ENCODE results near the gene DMKN.

The DMKN gene

DNA sequence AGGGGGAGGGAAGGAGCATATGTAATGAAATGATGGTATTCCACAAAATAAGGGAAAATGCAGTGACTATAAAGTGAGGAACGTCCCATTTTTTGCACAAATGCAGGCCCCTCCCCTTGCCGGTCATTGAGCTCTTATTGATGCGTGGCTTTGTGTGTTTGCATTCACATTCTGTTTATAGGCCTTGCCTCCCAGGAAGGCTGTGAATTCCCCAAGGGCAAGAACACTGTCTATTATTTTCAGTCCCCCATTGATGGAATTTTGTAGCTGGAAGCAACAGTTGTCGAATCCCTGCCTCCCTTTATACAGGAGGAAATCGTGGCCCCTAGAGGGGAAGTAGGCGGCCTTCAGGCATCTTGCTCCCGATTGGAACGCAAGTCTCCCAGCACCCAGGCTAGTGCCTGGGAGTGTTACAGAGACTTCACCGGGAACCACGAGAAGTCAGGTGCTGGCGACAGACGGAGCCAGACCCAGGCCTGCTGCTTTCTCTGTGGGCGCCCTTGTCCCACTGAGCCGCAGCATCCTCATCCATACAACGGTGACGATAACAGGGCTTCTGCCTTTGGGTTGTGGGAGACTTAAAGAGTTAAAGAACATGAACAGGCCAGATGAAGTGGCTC is 7.8 kb upstream of the DMKN start:
- no peak for DNase-seq

DNA sequence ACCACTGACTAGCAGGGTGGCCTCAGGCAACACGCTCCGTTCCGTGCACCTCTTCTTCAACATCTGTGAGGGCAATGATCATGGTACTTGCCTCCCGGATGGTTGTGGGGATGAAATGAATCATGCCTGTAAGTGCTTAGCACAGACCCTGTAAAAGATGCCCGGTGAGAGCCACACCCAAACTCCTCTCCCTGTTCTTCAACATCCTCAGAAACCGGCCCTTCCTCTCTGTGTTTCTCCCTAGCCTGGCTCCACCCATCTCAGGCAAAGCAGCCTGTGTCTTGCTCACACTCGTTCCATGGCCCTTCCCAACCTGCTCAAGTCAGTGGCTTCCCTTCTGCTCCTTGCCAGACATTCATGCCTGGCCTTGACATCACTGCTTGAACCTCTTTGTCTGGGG is 5.8 kb upstream of the DMKN start:
- no peak for DNase-seq

DNA sequence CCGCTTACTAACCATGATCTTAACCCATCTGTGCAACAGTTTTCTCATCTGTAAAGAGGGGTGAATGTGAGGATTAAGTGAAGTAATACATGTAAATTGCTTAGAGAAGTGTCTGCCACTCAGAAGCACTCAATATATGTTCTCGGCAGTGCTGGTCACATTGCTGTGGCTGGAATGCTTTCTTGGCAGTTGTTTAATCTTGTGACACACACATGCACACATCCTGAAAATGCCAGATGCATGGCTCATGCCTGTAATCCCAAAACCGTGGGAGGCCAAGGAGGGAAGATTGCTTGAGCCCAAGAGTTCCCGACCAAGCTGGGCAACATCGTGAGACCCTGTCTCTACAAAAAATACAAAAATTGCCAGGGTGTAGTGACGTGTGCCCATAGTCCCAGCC is 4.9 kb upstream of the DMKN start:
- DNase-seq: no peak

DNA sequence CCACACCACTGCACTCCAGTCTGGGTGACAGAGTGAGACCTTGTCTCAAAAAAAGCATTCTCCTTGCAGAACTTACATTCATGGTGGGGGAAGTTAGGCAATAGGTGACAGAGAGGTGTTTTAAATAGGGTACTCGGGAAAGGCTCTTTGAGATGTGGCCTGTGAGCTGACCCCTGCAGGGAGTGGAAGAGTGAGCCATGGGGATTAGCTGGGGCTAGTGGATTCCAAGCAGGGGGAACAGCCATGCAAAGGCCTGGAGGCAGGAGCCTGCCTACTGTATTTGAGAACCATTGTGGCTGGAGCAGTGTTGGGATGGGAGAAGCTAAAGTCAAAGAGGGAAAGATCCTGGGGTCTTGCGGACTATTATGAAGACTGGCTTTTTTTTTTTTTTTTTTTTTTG is 3.9 kb upstream of the DMKN start:
- DNase-seq: no peak

DNA sequence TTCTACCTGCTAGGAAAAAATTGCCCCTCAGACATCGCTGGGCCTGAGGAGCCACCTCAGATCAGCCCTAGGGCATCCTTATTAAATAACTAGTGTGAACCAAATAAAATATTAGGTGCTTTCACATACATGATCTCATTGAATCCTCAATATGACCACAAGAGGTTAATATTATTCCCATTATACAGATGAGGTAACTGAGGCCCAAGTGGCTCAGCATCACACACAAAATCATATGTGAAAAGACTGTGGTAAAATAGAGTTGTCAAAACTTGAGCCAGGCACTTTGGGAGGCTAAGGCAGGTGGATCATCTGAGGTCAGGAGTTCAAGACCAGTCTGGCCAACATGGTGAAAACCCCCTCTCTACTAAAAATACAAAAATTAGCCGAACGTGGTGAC is 2.9 kb upstream of the DMKN start:
- no peak for DNase-seq

DNA sequence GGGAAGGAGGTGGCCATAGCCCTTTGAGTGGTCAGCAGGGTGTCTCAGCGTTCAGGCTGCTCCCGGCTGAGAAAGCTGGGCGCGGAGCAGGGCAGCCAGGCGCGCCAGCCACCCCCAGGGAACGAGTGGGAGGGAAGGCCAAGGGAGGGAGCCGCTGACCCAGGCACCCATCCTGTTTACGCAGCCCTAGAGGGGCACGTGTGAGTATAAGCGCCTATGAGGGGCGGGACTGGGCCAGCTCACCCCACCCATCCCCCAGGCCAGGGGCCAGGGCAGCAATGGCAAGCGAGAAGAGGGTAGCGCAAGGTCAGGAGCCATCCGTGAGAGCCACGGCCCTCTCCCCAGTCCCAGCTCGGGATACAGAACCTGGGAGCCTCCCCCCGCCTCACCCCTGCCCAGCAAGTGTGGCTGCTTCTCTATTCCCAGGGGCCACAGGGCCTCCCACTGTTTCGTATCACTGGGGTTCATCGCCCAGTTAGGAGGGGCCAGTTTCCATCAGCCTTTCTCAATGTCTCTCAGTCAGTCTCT is 897 bp upstream of the DMKN start:
- no peak for DNase-seq

DNA sequence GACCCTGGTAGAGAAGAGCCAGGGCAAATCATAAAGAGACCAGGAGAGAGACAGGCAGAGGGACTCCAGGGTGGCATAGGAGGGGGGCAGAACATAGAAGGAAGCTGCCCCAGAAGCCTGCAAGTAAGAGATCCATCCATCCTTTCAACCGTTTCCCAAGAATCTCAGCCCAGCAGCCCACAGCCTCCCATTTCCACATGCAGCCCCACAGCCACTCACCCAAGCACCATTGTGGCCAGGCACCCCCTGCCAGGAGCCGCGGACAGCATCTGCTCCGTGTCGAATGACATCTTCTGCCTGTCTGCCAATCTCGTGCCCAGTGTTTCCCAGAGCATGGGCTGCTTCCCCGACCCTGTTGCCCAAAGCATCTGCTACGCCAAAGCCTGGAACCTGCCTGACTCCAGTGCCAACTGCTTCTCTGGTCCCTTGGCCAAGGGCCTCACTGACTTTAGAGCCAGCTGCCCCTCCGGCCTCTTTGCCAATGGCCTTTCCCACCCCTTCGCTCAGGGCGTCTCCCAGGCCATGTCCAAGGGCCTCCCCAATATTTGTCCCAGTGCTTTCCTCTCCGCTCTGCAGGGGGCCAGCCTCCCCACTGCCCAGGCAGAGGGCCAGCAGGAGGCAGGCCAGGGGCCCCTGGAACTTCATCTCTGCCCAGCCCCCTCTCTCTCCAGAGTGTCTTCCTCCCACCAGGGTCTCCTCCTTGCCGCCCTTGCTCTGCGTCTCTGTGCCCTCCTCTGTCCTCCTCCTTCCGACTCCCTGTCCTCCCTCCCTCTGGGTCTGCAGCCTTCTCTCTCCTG is 420 bp downstream of the DMKN start:
- no peak for DNase-seq

DNA sequence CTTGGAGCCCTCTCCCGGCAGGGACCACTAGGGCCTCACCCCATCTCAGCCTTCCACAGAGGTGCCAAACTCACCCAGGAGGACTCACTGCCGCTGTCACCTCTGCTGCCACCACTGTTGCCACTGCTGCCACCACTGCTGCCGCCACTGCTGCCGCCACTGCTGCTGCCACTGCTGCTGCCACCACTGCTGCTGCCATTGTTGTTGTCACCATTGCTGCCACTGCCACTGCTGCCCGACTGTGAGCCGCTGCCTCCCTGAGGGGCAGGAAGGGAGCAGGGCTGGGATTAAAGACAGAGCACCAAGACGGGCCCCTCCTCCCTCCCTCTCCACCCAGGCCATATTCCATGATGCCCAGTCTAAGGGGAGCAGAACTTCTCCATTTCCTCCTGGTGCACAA is 2.1 kb downstream of the DMKN start:
- DNase-seq: no peak

DNA sequence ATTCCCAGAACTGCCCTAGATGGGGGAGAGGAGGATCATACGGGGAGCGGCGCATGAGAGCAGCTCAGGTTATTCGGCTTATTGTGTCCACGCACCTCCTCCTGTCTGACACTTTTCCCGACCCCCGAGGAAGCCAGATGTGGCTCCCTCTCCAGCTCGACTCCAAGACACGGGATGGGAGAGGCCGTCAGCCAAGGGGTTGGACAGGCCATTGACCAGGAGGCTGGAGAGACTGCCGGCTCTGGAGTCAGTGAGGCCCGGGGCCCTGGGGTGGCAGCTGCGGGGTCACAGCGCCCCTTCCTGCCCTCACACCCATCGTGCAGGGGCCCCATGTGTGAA is 2.9 kb downstream of the DMKN start:
- DNase-seq: no peak

DNA sequence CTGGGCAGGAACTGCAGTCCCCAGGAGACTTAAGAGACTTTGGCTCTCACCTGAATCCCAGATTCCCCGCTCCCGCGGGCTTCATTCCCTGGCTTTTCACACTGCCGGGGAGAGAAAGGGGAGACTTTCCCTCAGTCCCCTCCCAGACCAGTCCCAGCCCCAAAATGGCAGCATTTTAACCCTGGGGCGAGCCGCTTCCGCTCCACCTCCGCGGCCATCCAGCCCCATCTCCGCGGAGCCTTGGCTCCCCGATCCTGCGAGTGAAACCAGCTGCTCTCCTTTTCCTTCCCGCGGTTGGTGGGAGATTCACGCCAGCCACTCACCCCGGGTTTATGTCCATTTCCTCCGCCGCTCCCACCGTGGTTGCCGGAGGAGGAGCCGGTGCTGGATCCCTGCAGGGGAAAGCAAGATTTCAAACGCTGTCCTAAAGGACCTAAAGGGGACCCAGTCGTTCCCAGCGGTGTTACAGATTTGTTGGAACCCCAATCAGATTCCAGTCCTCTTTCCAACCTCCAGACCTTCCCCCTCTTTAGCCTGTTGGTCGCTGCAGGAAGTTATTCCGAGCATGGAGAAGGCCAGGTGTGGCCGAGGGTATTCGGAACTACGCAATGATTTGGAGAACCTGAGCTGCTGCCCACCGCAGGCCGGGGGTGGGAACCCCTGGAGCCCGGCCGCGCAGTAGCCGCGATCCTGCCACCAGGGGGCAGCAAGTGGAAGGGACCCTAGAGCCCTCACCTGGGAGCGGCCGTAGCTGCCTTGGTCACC is 3.4 kb downstream of the DMKN start:
- no peak for DNase-seq

DNA sequence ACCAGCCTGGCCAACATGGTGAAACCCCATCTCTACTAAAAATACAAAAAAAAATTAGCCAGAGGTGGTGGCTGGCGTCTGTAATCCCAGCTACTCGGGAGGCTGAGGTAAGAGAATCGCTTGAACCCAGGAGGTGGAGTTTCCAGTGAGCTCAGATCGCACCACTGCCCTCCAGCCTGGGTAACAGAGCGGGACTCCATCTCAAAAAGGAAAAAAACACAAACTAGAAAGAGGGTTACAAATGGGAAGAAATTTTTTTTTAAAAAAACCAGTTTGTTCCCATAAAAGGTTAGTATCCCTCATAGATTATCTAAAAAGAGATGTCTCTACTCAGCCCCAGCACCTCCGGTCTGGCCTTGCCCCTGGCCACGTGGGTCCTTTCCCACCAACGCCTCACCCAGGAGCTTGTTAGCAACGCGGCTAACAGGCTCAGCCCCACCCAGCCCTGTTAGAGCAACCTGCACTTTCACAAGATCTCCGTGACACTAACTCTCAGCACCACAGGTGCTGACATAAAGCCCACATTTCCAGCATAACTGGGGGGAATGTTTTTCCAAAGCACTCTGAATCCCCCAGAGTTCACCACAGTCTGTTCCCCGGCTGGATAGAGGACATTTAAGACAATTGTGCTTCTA is 4.3 kb downstream of the DMKN start:
- no peak for DNase-seq

DNA sequence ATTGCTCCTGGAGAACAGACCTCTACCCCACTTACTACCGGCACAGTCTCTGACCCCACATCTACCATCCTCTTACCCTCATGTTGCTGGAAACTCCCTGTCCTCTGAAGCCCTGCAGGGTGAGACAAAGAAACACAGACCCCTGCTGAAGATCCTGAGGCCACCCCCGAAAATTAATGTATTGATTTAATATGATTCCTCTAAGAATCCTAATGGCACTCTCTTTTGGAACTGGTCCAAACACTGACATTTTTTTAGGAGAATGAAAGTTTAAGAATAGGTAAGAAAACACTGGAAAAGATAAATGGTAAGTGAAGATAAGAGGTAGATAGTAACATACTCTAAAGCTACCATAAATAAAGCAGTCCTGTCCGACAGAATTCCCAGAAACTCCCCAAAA is 5.3 kb downstream of the DMKN start:
- DNase-seq: no peak

DNA sequence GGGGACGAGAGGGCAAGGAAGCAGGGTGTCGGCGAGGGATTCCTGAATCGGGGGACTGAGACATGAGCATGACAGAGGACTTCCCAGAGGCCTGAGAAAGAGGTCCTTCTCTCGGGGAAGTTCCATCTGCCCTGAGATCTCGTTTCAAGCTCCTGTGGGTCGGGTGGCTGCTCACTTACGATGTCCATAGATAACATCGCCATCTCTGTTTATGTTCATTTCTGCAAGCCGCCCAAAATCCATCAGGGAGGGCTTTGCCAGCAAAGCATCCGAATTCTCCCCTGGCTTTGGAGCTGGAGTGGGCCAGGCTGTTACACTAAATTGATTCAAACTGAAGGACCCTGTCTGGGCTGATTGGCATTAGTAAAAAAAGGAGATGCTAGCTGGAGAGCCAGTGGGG is 5.9 kb downstream of the DMKN start:
- DNase-seq: no peak

DNA sequence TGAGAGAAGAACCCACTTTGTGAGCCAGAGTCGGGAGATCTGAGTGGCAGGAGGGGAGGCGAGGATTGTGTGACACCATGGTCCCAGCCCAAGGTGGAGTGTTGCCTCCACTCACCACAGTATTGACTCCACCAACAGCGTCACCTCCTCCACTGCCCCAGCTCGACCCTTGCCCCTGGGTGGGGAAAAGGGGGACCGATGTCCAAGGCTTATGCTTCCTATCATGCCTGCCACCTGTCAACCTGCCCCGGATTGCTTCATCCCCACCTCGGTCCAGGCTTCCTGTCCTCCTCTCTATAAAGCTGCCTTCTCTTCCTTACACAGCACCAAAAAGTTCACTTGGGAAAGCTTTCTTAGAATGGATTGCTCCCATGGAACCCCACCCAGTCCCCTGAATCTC is 7.4 kb downstream of the DMKN start:
- DNase-seq: no peak

DNA sequence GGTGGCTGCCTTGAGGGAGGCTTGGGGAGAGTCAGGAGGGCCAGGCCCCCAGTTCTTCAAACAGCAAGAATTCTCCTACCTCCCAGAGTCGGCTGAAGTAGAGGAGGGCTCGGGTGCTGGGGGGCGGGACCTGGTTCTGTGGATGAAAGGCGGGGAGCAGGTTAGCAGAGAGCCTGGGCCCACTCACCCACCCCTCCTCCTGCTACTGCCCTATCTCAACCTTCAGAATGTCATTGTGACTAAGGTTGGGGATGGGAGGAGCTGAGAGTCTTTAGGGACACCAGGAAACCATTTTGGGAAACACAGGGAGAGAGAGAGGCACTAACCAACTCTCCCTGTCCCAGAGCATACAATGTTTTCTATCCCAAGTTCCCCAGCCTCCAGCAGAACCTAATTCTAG is 10.7 kb downstream of the DMKN start:
- DNase-seq: no peak

DNA sequence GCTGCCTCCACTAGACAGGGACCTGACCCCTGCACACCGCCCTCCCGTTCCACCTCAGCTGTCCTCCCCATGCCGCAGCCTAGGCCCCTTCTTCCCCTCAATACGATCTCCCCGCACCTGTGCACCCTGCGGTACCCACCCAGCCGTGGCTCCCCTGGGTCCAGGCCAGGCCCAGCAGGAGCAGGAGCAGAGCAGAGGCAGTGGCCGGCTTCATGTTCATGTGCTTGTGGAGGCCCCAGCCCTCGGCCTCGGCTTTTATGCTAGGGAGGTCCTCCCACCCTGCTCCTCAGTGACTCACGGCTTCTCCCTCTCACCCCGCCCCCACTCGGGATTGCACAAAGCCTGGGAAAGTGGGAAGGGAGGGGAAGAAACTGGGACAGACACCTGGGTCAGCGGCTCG is 11.8 kb downstream of the DMKN start:
- no peak for DNase-seq

DNA sequence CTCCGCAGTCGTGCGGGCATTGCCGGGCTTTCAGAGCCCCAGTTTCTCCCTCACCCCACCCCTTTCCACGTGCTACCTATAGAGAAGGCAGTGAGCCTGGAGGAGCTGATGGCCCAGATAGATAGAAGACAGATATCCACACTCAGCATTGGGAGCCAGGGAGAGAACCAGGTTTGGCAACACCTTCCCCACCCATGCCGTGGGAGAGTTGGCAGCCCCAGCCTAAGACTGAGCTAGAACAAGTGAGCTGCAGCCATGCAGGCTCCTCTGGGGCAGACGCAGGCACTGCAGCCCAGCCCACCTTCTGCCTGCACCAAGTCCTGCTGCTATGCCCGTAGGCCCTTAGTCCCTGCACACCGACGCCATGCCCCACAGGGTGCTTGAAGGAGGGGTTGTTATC is 12.8 kb downstream of the DMKN start:
- no peak for DNase-seq

DNA sequence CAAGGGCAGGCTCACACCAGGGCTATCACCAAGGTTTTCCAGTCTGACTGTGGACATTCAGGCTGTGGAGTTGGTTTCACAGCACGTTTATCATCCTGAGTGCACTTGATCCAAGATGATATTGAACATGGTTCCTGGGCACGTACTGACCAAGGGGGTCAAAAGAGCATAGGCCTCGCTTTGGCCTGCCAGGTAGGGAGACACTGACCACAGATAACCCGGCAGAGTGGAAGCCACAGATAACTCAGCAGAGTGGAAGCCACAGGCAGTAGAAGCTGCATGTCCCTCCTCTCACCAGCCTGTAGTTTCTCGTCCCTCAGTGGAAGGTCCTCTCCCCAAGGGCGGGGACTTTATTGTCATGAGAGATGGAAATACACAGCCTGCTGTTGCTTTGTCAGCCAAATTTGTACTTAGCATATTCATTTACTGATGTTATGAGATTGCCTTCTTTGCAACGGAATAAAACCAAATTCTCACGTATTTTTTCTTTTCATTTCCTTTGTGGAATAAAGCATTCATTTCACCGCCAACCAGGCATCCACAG is 14.4 kb downstream of the DMKN start:
- DNase-seq: no peak

DNA sequence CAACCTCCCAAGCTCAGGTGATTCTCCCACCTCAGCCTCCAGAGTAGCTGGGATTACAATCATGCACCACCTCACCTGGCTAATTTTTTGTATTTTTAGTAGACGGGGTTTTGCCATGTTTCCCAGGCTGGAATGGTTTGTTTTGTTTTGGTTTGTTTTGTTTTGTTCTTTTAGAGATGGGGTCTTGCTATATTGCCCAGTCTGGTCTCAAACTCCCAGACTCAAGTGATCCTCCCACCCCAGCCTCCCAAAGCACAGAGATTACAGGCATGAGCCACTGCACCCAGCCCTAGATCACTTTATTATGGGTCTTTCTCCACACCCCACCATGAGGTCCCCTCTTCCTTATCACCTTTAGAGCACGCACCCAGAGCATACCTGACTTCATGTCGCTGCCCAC is 15.2 kb downstream of the DMKN start:
- no peak for DNase-seq

DNA sequence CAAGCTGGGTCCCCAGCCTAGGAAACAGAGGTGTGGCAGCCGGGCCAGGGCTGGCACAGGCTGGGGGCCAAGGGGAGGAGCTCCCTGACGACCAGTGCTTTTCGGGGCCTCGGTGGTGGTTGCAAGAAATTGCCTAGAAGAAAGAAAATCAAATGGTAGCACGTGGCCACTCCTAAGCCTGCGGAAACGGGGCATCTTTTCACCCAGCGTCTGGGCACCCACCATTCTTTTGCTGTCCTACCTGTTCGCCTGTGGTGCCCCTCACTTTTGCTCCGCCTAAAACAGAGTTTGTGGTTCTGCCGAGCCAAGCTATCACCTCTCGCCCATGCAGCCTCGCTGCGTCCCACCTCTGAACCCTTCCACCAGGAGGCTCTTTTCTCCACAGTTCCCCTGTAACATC is 16.0 kb downstream of the DMKN start:
- no peak for DNase-seq

DNA sequence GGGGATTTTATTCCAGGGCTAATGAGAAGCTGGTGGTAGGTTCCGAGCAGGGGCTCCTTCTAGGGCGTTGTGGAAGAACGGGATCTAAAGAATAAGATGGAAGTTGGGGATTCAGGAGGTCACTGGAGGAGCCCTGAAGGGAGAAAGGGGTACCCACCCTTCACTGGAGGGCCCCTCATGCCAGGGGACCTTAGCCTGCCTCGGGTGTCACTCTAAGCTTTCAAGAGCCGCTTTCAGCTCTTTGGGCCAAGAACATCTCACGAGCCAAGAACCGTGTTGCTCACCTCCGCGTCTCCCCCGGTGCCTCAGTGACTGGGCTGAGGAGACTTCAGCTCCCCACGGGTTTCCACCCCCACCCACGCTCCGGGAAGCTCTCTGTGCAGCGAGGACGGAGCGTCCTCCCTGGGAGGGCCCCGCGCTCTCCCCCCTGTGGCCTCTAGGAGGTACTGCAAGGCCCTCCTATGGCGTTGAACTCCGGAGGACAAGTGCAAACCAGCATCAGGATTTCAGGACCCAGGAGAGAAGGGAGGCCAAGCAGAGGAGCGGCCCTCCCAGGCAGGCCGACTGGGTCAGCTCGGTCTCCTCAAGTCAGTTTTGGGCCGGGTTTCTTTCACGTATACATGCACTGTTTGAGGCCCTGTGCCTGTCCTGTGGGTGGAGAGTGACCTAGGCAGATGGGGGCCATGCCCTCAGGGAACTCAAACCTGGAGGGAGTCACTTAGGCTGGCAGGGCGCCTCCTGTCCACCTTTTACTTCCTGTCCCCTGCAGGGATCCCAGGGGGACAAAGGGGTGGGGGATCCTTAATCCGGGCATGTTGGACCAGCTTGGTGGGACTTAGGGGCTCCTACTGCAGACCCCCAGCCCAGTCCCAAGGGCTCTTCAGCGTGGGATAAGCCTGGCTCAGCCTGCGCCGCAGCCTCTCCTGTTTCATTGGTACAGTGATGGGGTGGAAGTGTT is 18.1 kb downstream of the DMKN start:
- DNase-seq: no peak

DNA sequence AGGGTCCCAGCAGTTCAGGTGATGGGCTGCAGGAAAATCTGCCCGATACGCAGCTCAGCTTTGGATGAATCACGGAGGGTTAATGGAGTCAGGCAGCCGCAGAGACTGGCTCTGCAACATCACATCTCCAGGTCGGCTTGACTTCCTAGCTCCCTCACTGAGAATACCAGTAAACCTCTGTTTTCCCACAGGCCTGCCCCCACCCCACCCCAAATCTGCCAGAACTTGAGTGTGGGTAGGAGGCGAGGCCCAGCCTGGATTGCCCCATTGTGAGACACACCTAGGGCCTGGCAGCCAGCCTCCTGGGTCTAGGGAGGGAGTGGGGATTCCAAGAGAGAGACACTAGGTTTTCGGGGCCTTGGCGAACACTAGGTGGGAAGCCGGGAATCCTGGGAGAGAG is 19.5 kb downstream of the DMKN start:
- no peak for DNase-seq
